SU-DHL-6 (cell line): ENCODE data around the gene SYNE4.

Experiments
- H2AFZ ChIP-seq: fragments of 200-600 bp; sonication (generic); 2 replicates; pipeline ENCODE4 v1.6.1; 2014; ENCODE audit warnings: low read depth, mild to moderate bottlenecking, moderate library complexity, mixed read lengths, antibody characterized with exemption, low read length; ENCODE audit not compliant: severe bottlenecking
- H3F3A ChIP-seq: fragments of 200-600 bp; shearing (Covaris generic); 2 replicates; pipeline ENCODE4 v1.6.0; 2016; ENCODE audit warnings: antibody characterized with exemption, mild to moderate bottlenecking; ENCODE audit not compliant: insufficient read depth
- H3K27ac ChIP-seq: fragments of 200-600 bp; sonication (generic); 2 replicates; pipeline ENCODE4 v1.5.1; 2016; ENCODE audit warnings: low read depth, mild to moderate bottlenecking, low read length, moderate library complexity, mixed read lengths
- H3K27me3 ChIP-seq: fragments of 200-600 bp; sonication (generic), shearing (Covaris generic); 2 replicates; pipeline ENCODE4 v1.6.0; 2014; ENCODE audit warnings: mild to moderate bottlenecking, low read length
- H3K36me3 ChIP-seq: fragments of 200-600 bp; sonication (generic); 2 replicates; pipeline ENCODE4 v1.6.1; 2014; ENCODE audit warnings: mild to moderate bottlenecking, low read length, mixed read lengths
- H3K4me2 ChIP-seq: fragments of 300-600, 200-600 bp; shearing (Covaris generic), sonication (generic); 2 replicates; pipeline ENCODE4 v1.6.0; 2014; ENCODE audit warnings: low read length, low read depth, mild to moderate bottlenecking; ENCODE audit not compliant: poor library complexity, severe bottlenecking
- H3K4me3 ChIP-seq: fragments of 200-600 bp; sonication (generic); 2 replicates; pipeline ENCODE4 v1.5.1; 2014; ENCODE audit warnings: antibody characterized with exemption, low read length, mild to moderate bottlenecking, mixed read lengths; ENCODE audit not compliant: insufficient read depth, poor library complexity, severe bottlenecking
- H3K79me2 ChIP-seq: fragments of 200-600 bp; sonication (generic); 2 replicates; pipeline ENCODE4 v1.6.1; 2014; ENCODE audit warnings: mild to moderate bottlenecking, low read length, moderate library complexity; ENCODE audit not compliant: insufficient read depth
- H3K9ac ChIP-seq: fragments of 200-600 bp; sonication (generic); 2 replicates; pipeline ENCODE4 v1.7.0; 2014; ENCODE audit warnings: mild to moderate bottlenecking, low read length
- H3K9me2 ChIP-seq: fragments of 200-600 bp; sonication (generic); replicated peaks from 2 replicates; pipeline ENCODE4 v1.6.1; 2014; ENCODE audit warnings: low read length; ENCODE audit not compliant: insufficient read depth
- H3K9me3 ChIP-seq: fragments of 200-600 bp; sonication (generic); 2 replicates; pipeline ENCODE4 v1.6.1; 2014; ENCODE audit warnings: low read length, mixed read lengths; ENCODE audit not compliant: insufficient read depth
- H4K20me1 ChIP-seq: fragments of 200-600 bp; sonication (generic); 2 replicates; pipeline ENCODE4 v1.6.1; 2014; ENCODE audit warnings: low read depth, mild to moderate bottlenecking, antibody characterized with exemption, low read length, moderate library complexity, mixed read lengths
- CTCF ChIP-seq: fragments of 200-600 bp; sonication (generic); IDR thresholded peaks from one replicate; pipeline ENCODE4 v1.5.1; 2017; ENCODE audit warnings: antibody characterized with exemption, mild to moderate bottlenecking, low read length, moderate library complexity; ENCODE audit not compliant: insufficient read depth, poor library complexity, severe bottlenecking
- EZH2phosphoT487 ChIP-seq: fragments of 200-600 bp; sonication (generic), shearing (Covaris generic); conservative IDR thresholded peaks from 2 replicates; pipeline ENCODE4 v1.6.1; 2018; ENCODE audit warnings: mild to moderate bottlenecking, antibody characterized with exemption, low read length, moderate library complexity, mixed read lengths

Gene SYNE4

GRCh38 chr19:35990156-35990555 is 18.5 kb downstream of the SYNE4 start:
- H3K79me2 ChIP-seq: no peaks in the 10 kb centered on the region
- no peak overlapping the region for H2AFZ ChIP-seq
- H3K4me2 ChIP-seq: no peak overlapping the region
- no peak overlapping the region for H3K27ac ChIP-seq
- no peaks in the 10 kb centered on the region for H3K27me3 ChIP-seq
- TF ChIP-seq CTCF (no peak), EZH2phosphoT487 (no peak)
- H3K9me3 ChIP-seq: no peaks in the 10 kb centered on the region
- H3K36me3 ChIP-seq: no peaks in the 10 kb centered on the region
- H4K20me1 ChIP-seq: no peaks in the 10 kb centered on the region
- no peak overlapping the region for H3K4me3 ChIP-seq
- H3K9ac ChIP-seq: no peak overlapping the region
- no peaks in the 10 kb centered on the region for H3K9me2 ChIP-seq
- H3F3A ChIP-seq: no peaks in the 10 kb centered on the region

GRCh38 chr19:35988824-35989223 is 19.8 kb downstream of the SYNE4 start:
- H3F3A ChIP-seq: no peaks in the 10 kb centered on the region
- no peak overlapping the region for H2AFZ ChIP-seq
- H3K27ac ChIP-seq: no peak overlapping the region
- H3K79me2 ChIP-seq: no peaks in the 10 kb centered on the region
- H3K27me3 ChIP-seq: no peaks in the 10 kb centered on the region
- H4K20me1 ChIP-seq: no peaks in the 10 kb centered on the region
- H3K4me3 ChIP-seq: no peak overlapping the region
- no peak for TF ChIP-seq CTCF
- TF ChIP-seq EZH2phosphoT487: no peak
- H3K9me2 ChIP-seq: no peaks in the 10 kb centered on the region
- no peak overlapping the region for H3K4me2 ChIP-seq
- no peak overlapping the region for H3K9ac ChIP-seq
- H3K9me3 ChIP-seq: no peaks in the 10 kb centered on the region
- no peaks in the 10 kb centered on the region for H3K36me3 ChIP-seq

- Histone ChIP-seq H2AFZ (peak overlapping the region; percentile 88), H3K36me3 (no peaks in the 10 kb centered on the region), H3K27ac (no peak overlapping the region), H3K9me2 (no peaks in the 10 kb centered on the region), H3F3A (no peaks in the 10 kb centered on the region), H3K27me3 (no peaks in the 10 kb centered on the region), H3K4me2 (peak overlapping the region; percentile 74), H4K20me1 (no peaks in the 10 kb centered on the region), H3K4me3 (peak overlapping the region; percentile 56), H3K9ac (peak overlapping the region; percentile 60), H3K9me3 (no peaks in the 10 kb centered on the region), H3K79me2 (no peaks in the 10 kb centered on the region)
- TF ChIP-seq EZH2phosphoT487 (no peak), CTCF (no peak)
Observed at GRCh38 chr19:35987571-35987896, 21.1 kb downstream of the SYNE4 start.
